ENCODE results near the gene L1CAM. TPM values are rescaled to one million over a fixed set of nuclear protein-coding genes. Genes with fewer than 3 reads are reported as not detected.

The L1CAM gene
- total and polyA plus RNA-seq, 9 of the 15 experiments (the other 6 are each of a cell fraction or from before 2014, with no cell fraction given), result 0.09 to 0.86 (median 0.26) TPM; not detected in 3

- TF ChIP-seq ETV6 (IDR thresholded peaks at IDR 0.05; ENCODE audit: borderline replicate concordance in 1 of 2, low read depth in 2 of 2, low read length in 1 of 2) (no peak), ETV6 (CRISPR knock-in tag; IDR thresholded peaks at IDR 0.05; ENCODE audit: borderline replicate concordance) (no peak), CBX8 (IDR thresholded peaks at IDR 0.05; ENCODE audit: borderline replicate concordance, extremely low read depth, low read depth, low read length, poor library complexity, severe bottlenecking) (no peak), FOXJ2 (tag; IDR thresholded peaks at IDR 0.05) (no peak), TCF7L2 (IDR thresholded peaks at IDR 0.05; ENCODE audit: low read depth, low read length) (no peak), RAD21 (CRISPR knock-in tag; conservative IDR thresholded peaks at IDR 0.05 in 1 of 2, IDR thresholded peaks at IDR 0.05 in 1 of 2) (no peak), ZNF583 (CRISPR knock-in tag; IDR thresholded peaks at IDR 0.05) (no peak), NFE2L1 (tag; IDR thresholded peaks at IDR 0.05; ENCODE audit: borderline replicate concordance, low read depth) (no peak), IRF2 (CRISPR knock-in tag; IDR thresholded peaks at IDR 0.05) (no peak), CBX3 (IDR thresholded peaks at IDR 0.05; ENCODE audit: borderline replicate concordance in 1 of 2, low read length in 2 of 2) (peak in 1 of 2 experiments; percentile 31; a peak in 1 of 3 replicates), ADNP (tag; IDR thresholded peaks at IDR 0.05) (no peak), TGIF2 (CRISPR knock-in tag; IDR thresholded peaks at IDR 0.05) (no peak)
- TF ChIP-seq, protein P1, sequence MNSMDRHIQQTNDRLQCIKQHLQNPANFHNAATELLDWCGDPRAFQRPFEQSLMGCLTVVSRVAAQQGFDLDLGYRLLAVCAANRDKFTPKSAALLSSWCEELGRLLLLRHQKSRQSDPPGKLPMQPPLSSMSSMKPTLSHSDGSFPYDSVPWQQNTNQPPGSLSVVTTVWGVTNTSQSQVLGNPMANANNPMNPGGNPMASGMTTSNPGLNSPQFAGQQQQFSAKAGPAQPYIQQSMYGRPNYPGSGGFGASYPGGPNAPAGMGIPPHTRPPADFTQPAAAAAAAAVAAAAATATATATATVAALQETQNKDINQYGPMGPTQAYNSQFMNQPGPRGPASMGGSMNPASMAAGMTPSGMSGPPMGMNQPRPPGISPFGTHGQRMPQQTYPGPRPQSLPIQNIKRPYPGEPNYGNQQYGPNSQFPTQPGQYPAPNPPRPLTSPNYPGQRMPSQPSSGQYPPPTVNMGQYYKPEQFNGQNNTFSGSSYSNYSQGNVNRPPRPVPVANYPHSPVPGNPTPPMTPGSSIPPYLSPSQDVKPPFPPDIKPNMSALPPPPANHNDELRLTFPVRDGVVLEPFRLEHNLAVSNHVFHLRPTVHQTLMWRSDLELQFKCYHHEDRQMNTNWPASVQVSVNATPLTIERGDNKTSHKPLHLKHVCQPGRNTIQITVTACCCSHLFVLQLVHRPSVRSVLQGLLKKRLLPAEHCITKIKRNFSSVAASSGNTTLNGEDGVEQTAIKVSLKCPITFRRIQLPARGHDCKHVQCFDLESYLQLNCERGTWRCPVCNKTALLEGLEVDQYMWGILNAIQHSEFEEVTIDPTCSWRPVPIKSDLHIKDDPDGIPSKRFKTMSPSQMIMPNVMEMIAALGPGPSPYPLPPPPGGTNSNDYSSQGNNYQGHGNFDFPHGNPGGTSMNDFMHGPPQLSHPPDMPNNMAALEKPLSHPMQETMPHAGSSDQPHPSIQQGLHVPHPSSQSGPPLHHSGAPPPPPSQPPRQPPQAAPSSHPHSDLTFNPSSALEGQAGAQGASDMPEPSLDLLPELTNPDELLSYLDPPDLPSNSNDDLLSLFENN (IDR thresholded peaks at IDR 0.05; ENCODE audit: low read depth in 2 of 2, low read length in 2 of 2), result peak in 1 of 2 experiments; percentile 84; a peak in 2 of 4 replicates
- TF ChIP-seq, protein P2, sequence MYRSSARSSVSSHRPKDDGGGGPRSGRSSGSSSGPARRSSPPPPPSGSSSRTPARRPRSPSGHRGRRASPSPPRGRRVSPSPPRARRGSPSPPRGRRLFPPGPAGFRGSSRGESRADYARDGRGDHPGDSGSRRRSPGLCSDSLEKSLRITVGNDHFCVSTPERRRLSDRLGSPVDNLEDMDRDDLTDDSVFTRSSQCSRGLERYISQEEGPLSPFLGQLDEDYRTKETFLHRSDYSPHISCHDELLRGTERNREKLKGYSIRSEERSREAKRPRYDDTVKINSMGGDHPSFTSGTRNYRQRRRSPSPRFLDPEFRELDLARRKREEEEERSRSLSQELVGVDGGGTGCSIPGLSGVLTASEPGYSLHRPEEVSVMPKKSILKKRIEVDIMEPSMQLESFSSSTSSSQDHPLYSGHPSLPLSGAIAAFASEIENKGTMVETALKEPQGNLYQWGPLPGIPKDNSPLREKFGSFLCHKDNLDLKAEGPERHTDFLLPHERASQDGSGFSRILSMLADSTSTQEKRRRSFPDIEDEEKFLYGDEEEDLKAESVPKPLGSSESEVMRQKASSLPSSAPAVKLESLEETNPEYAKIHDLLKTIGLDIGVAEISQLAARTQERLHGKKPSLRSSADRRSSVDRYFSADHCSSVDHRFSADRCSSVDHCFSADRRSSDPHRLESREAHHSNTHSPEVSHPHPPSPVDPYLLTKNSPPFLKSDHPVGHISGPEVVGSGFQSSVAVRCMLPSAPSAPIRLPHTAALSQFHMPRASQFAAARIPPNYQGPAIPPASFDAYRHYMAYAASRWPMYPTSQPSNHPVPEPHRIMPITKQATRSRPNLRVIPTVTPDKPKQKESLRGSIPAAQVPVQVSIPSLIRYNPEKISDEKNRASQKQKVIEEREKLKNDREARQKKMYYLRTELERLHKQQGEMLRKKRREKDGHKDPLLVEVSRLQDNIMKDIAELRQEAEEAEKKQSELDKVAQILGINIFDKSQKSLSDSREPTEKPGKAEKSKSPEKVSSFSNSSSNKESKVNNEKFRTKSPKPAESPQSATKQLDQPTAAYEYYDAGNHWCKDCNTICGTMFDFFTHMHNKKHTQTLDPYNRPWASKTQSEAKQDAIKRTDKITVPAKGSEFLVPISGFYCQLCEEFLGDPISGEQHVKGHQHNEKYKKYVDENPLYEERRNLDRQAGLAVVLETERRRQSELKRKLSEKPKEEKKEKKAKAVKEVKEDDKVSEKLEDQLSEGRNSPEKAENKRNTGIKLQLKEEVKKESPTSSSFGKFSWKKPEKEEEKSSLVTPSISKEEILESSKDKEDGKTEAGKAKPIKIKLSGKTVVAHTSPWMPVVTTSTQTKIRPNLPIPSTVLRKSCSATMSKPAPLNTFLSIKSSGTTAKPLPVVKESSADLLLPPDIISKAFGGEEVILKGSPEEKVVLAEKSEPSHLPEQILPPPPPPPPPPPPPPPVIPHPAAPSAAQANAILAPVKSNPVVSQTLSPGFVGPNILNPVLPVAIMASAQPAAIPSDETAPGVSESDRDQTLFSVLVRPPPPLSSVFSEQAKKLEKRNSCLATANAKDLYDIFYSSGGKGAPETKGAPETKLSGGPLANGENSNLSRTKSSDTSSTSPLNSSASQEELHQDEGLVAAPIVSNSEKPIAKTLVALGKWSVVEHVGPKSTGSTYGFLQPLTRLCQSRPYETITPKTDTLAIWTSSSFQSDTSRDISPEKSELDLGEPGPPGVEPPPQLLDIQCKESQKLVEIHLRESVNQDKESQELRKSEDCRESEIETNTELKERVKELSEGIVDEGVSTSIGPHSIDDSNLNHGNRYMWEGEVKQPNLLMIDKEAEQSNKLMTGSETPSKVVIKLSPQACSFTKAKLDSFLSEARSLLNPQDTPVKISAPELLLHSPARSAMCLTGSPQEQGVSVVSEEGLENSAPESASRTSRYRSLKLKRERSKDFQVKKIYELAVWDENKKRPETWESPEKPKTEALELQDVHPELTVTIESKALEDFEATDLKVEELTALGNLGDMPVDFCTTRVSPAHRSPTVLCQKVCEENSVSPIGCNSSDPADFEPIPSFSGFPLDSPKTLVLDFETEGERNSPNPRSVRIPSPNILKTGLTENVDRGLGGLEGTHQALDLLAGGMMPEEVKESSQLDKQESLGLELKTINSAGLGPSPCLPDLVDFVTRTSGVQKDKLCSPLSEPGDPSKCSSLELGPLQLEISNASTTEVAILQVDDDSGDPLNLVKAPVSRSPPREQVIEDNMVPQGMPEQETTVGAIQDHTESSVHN (IDR thresholded peaks at IDR 0.05; ENCODE audit: borderline replicate concordance in 1 of 2, low read depth in 1 of 2), result no peak
These were observed 32.6 kb downstream of the L1CAM start (continued) for GRCh38 chrX:153853180-153853901.

Data from K562 (cell line).